ENCODE data around the gene C16orf87.

DNA sequence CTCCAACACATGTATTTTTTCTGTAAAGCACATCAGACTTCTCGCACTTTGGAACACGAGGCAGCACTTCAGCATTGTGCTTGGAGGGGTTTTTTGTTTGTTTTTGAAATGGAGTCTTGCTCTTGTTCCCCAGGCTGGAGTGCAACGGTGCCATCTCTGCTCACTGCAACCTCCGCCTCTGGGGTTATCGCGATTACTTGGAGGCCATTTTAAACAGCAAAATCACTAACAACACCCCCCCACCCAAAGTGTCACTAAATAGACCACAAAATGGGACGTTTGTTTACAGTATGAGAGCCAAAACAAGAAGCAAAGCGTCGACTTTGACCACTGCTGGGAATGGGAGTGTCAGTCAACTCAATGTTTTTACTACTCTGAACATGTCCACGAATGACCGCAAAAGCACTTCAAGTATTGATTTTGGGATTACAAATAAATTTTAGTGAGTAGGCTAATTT is 9.0 kb upstream of the C16orf87 start:
- TF ChIP-seq, protein P1, sequence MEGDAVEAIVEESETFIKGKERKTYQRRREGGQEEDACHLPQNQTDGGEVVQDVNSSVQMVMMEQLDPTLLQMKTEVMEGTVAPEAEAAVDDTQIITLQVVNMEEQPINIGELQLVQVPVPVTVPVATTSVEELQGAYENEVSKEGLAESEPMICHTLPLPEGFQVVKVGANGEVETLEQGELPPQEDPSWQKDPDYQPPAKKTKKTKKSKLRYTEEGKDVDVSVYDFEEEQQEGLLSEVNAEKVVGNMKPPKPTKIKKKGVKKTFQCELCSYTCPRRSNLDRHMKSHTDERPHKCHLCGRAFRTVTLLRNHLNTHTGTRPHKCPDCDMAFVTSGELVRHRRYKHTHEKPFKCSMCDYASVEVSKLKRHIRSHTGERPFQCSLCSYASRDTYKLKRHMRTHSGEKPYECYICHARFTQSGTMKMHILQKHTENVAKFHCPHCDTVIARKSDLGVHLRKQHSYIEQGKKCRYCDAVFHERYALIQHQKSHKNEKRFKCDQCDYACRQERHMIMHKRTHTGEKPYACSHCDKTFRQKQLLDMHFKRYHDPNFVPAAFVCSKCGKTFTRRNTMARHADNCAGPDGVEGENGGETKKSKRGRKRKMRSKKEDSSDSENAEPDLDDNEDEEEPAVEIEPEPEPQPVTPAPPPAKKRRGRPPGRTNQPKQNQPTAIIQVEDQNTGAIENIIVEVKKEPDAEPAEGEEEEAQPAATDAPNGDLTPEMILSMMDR (IDR thresholded peaks at IDR 0.05): no peak
- TF ChIP-seq POLR2A (IDR thresholded peaks at IDR 0.05): no peak
